Activated T-cell treated with anti-CD3 and anti-CD28 coated beads for 48 hours (primary cell): ENCODE measurements around the gene HLA-DOA.
A peak's percentile ranks its signal among the peaks of the same experiment; 100 is the strongest.

Experiments
- DNase-seq: peaks from one replicate; pipeline ENCODE4 v3.0.0-alpha.2; 2020; ENCODE audit warnings: low read depth

The HLA-DOA gene

DNA sequence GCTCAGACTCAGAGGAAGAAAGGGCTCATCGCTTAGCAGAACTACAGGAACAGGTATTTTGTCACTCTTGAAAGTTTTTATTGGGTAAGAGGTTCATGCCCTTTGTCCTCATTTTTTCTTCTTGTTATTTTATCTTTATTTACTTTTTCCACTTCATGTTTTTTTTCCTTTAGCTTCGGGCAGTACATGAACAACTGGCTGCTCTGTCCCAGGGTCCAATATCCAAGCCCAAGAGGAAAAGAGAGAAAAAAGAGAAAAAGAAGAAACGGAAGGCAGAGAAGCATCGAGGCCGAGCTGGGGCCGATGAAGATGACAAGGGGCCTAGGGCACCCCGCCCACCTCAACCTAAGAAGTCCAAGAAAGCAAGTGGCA, 31.5 kb downstream of the HLA-DOA start:
- DNase-seq: no peak

DNA sequence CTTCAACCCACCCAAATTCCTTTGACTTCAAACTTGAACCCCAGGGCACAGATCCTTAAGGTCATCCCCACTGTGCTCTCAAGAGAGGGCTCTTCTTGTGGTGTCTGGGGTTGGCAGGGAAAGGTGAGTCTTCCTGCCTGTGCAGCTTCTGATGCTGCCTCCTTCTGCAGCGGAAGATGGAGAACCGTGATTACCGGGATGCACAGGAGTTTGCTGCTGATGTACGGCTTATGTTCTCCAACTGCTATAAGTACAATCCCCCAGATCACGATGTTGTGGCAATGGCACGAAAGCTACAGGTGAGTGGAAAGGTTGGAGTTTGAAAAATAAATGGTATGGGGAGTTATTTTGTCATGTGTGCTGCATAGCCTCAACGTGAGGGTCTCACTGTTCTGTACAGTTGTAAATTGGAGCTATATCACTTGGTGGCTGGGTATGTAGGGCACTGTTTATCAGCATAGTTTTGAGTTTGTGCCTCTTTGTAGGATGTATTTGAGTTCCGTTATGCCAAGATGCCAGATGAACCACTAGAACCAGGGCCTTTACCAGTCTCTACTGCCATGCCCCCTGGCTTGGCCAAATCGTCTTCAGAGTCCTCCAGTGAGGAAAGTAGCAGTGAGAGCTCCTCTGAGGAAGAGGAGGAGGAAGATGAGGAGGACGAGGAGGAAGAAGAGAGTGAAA, 32.0 kb downstream of the HLA-DOA start:
- no peak for DNase-seq

DNA sequence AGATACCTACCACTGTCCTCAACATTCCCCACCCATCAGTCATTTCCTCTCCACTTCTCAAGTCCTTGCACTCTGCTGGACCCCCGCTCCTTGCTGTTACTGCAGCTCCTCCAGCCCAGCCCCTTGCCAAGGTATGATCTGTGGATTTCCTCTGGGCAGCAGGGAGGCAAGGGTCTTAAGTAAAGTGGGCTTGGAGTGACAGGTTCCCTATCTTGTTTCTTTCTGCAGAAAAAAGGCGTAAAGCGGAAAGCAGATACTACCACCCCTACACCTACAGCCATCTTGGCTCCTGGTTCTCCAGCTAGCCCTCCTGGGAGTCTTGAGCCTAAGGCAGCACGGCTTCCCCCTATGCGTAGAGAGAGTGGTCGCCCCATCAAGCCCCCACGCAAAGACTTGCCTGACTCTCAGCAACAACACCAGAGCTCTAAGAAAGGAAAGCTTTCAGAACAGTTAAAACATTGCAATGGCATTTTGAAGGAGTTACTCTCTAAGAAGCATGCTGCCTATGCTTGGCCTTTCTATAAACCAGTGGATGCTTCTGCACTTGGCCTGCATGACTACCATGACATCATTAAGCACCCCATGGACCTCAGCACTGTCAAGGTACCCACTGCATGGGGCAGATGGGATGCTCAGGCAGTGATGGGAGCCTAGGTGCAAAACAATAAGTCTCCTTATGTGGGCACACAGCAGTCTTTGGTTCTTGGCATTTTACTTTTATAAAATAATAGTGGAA, 32.9 kb downstream of the HLA-DOA start:
- no peak for DNase-seq

DNA sequence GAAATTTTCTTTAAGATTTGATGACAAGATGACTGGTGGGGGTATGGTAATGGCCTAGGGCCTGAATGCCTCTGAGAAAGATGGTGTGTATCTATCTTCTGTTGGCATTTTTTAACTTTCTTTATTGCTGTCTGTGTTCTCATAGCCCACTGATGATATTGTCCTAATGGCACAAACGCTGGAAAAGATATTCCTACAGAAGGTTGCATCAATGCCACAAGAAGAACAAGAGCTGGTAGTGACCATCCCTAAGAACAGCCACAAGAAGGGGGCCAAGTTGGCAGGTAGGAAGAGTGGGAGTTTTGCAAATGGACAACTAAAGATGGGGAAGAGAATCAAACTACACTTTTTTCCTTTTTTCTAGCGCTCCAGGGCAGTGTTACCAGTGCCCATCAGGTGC, 33.5 kb downstream of the HLA-DOA start:
- DNase-seq: no peak

DNA sequence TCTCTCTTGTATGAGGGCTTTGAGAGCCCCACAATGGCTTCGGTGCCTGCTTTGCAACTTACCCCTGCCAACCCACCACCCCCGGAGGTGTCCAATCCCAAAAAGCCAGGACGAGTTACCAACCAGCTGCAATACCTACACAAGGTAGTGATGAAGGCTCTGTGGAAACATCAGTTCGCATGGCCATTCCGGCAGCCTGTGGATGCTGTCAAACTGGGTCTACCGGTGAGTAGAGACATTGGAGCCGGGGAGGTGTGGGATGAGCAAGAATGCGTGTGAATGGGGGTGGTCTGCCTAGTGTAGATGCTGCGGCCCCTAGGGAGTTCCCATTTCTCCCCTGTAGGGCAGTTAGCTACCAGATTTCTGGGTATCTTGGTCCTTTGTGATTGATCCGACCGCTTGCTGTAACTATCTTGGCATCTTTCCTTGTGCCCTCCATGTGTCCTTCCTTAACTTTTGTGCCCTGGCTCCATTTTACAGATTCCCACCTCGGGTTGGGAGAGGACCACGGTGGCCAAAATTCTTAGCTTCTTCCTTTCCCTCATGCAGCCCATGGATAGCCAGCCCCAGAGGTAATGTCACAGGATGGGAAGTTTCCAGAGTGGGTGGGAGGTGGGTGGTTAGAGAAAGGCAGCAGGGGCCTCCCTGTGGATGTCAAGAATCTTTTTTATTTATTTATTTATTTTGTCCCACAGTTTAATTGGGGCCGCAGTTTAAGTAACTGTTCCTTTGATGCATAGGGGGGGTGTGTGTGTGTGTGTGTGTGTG, 34.7 kb downstream of the HLA-DOA start:
- no peak for DNase-seq

DNA sequence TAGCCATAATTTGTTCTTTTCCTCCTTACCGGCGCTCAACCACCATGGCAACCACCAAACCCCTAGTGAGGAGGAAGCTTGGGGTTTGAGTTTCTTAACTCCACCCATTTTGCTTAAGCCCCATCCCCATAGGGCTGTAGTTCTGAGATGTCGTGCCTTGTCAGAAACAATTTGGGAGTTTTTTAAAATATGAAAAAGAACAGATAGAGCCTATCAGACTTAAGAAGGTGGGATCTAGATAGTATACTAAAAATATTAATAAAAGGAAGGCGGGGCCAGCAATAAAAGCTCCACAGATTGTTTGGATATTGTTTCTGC, 35.4 kb downstream of the HLA-DOA start:
- no peak for DNase-seq

DNA sequence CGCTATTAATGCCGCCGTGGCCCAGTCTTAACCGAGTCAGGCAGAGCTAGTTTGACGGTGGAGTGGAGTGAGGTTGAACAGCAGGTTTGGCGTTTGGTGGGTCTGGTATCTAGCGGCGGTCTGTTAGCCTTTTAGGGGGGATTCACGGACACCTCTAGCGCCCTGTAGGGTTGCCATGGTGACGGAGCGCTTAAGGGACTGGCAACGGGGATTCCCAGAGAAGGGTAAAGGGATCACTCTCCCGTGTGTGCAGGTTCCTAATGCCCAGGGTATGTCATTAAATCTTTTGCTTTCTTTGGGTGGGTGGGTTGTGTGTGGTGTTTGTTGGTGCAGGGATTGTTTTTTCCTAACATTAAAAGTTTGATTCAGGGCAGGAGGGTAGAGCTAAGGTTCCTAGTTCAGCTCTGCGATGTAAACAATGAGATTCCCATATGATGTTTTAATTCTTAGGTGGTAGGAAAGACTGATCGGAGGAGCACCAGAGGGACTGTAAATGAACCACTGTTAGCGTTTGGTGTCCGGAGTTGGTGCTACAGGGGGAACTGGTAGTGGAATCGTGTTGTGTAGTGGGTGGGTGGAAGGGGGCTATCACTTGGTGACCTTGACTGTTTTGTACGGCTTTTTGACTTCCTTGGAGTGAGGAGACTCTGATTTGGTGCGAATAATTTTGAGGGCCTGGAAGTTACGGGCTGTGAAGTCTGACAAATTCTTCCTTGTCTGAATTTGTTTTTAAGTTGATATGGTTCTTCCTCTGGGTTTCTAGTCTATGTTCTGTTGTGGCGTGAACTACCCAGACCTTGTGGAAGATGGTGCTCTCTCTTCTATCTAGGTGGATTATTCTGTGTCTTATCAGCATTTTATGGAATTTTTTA, 36.0 kb downstream of the HLA-DOA start:
- DNase-seq: no peak

DNA sequence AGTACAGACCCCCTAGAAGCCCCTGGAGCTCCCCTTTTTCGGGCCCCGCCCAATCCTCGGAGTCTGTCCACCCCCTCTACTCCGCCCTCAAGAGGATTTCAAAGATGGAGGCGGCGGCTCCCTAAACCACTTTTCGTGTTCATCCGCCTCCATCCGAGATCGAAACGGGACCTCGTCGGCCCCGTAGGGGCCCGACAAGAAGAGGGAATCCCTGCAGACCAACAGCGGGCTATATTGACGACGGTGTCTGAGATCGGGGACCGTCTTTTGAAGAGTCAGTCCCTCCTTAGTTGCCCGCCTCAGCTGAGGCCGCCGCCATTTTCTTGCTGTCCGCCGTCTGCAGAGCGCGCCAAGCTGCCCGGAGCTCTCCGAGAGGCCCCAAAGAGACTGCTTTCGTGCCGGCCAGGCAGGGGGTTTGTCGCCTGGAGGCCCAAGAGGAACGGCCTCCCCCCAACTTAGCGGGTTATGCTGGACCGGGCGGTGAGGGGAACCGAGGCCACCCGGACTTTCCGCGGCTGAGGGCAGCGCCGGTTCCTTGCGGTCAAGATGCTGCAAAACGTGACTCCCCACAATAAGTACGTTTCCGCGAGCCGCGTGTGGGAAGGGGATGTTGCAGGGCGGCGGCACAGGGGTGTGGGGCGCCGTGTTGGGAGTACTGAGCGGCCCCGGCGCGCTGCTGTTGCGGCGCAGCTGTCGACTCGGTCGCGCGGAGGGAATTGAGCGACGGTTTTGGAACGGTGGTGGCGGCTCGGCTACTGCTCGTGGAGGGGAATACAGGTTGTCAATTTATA, 36.8 kb downstream of the HLA-DOA start:
- DNase-seq: no peak

DNA sequence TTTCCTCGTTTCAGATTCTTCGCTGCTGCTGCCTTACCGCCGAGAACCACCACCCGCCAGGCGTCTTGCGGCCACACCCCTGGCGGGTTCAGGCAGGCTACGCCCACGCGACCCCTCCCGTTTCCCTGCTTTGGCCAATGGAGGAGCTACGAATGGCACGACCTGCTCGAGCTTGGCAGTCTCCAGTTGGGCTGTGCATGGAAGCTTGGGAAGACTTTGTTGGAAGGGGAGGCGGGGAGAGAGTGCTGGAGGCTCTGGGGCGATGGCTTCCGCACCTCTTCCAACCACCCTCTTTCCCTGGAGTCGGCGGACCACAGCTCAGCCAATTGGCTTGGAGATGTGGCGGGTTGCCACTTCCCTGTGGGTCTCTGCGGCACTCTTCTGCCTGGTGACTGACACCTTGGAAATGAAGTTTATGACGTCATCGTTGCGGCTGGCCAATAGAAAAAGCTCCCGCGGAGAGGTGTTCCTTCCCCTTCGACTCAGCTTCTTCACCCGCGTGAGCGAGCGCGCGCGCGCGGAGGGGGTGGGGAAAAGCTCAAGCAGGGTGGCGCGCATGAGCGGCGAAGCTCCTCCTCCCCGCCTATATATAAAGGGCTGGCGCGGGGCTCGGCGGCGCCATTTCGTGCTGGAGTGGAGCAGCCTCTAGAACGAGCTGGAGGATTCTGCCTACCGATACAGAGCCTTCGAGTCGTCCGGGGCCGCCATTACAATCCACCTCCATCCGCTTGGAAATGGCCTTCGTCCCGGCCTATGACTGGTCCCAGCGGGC, 37.6 kb downstream of the HLA-DOA start:
- peak; percentile 98 for DNase-seq

DNA sequence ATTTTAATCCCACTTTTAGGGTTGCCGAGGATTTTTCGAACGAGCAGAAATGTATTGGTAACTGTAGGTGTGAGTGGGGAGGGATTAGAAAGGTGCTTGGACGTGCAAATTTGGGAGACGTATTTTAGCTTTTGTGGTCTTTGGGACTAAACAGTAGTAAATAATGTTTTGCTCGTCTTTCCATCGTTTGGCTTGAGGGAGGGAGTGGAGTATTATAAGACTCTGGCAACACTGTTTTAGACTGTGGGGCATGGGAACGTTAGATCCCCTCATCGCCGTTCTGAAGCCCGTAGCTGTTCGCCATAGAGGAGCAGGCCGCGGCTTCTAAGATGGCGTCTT, 38.2 kb downstream of the HLA-DOA start:
- DNase-seq: no peak

DNA sequence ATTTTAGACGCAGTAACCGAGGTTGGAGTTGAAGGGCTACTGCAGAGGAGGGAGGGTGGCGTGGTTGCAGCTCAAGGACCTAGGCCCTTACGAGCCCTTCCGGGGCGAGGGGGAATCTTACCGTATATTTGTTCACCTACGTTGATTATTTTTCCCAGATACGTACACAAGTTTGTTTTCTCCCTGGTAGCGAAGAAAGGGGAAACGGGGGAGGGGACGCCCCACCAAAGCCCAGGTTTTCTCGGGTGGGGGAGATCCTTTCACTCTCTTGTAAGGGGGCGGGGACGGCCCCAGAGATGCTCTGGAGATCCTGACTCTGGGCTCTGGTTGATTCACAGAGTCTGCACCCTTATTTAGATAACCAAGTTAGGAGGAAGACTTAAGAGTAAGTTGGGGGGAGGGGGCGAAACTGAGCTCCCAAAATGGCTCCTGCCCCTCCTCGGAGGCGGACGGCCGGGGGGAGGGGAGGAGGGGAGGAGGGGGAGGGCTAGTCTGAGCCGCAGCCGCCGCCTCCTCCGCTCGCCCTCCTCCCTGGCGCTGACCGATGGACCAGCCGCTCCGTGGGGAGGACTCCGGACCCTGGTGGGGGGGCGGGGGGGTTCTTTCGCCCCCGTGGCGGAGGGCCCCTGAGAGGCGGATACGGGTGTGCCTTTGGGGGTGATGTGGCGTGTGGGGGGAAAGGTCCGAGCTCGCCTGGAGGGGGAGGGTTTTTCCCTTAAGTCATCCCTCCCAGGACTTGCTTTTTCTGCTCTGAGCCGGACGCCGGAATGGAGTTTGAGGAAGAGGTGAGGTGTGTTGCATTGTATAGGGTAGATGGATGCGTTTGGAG, 38.8 kb downstream of the HLA-DOA start:
- DNase-seq: peak; percentile 82

DNA sequence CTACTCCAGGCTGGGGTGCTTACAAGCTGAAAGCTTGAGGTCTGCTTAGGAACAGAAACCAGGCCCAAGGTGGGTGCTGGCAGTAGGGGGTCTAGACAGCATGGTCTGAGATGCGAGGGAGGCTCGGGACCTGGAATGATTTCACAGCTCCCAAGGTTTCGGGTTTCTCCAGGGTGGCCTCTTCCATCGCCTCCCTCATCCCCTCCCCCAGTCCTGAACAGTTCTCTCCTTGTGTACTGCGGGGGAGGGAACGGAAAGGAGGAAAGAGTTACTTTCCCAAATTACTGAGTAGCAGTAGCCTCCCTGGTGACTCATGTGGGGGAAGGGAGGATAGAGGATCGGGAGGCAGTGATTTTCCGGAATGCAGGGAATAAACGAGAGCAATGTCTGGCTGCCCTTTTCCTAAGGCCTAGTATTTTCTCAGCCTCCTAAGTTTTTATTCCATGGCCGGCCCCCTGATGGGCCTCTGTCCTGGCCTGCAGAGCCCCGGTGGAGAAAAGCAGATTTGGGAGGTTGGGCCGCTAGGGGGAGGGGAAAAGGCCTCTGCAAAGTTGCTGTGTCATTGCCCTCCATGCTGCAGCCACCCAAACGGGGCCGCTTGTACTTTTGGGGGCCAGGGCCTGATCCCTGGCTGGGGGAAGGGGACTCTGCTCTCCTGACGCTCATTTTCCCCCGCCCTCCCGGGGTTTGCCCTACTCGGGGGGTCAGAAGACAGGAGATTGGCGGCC, 39.5 kb downstream of the HLA-DOA start:
- DNase-seq: peak; percentile 75

DNA sequence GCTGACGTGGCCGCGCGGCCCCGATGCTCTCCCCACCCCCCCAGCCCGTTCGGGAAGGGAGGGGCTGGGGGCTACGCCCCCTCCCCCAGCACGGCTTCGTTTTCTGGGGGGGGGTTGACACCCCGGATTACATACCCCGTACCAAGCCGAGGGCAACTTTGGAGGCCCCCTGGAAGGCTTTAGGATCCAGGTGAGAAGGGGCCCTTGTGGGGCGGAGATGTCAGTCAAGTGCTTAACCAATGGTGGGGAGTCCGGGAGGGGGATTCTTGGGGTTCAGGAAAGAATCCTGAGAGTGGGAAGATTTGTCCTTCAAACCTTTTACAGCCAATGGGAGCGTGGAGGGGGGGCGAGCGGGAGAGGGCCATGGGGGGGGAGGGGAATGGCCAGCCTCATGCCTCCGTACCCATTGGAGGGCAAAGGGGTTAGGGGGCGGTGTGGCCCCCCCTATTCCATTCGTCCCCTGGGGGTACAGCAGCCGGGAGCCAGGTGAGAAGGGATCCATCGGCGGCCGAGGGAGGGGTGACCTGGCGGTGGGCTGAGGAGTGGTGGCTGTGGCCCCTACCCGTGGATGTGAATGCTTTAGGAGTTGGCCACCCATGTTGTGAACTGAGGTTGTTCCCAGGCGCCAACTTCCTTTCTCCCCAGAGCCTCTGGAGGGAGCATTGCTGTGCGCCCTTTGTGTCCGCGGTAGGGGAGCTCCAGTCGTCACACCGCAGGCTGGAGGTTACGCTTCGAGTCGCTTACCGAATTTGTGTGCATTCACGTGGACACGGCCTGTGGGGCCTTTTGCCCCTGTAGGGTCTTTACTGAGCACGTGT, 40.3 kb downstream of the HLA-DOA start:
- peak; percentile 60 for DNase-seq

DNA sequence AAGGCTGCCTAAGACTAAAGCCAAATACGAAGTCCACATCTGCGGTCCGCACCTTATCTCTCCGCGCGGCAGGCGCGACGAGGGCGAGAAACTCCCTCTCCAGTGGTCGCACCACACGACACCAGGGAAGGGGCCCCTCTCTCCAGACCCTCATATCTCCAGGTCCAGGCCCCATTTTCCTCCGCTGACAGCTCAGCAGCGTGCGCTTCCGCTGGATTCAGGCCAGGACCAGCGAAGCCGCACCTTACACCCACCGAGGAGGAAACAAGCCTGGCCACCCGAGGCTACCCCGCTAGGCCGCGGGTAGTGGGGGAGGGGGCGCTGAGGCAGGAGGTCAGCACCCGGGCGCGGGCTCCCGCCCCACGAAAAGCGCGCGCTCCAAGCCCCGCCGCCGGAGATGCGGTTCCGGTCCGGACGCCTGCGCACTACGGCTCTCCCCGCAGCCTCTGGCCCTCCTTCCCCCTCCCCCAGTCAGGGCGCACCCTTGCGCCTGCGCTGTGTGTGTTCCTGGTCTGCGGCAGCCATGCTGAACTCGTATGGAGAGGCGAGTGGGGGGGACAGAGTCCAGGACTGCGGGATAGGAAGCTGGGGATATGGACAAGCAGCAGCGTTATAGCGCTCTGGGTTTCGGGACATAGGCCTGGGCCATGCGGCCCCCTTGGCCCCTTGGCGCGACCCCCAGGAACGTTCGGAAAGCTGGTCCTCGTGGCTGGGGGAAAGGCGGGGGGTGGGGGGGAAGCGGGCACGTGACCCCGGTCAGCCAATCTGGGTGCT, 41.1 kb downstream of the HLA-DOA start, which contains the start of gene BRD2:
BRD2 (plus strand) TSS at position 502 of the 774 bp plus-strand sequence. CDS start 4,305 bp downstream, outside the sequence.
- peak; percentile 95 for DNase-seq

DNA sequence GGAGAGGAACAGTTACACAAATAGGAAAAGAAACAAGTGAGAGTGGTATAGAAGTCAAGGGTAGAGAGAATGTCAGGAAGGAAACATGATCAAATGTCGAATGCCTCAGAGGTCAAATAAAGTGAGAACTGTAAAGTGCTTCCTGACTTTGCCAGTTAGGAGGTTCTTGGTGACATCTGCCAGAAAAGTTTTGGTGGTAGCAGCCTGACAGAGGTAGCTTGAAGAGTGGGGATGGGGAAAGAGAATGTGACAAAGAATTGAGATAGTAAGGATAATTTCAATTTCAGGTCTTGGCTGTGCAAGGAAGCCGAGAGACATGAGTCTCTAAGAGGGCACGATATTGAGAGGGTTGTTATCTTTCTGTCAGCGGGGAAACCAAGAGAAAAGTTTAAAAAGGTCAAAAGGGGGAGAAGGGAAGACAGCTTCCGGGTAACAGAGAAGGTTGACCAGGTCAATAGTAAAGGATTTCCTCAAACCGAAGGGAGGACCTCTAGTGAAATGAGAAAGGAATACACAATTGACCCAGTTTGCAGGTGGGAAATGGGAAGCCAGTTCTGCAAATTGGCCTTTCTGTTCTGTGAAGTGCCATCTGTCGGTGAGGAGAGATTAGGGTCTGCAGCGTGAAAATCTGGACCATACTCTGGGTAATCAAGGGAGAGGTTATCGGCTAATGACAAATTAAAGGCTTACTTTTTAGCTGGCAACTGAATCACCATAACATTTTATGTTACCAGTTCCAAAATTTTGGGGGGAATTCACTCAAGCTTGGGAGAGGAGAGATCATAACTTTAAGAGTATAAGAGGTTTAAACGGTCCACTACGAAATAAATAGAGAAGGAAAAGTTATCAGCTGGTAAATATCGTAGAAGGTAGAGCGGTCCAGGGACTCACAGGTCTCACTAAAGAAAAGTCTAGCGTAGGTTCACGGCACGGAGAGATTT, 42.0 kb downstream of the HLA-DOA start:
- no peak for DNase-seq

DNA sequence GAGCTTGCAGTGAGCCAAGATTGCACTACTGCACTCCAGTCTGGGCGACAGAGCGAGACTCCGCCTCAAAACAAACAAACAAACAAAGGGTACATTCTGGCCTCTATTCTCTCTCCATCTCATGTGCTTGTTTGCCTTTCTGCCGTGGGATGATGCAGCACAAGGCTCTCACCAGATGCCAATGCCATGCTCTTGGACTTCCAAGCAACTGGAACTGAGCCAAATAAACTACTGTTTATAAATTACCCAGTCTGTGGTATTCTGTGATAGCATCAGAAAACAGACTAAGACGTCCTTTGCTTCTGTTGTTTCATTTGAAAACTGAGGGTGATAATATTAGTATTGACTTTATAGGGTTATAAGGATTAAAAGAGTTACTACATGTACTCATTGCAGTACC, 44.6 kb downstream of the HLA-DOA start:
- no peak for DNase-seq
